ENCODE data around the gene FAM131B.

Gene FAM131B

GRCh38 chr7:143359771-143360353 is 2.7 kb downstream of the FAM131B start:
- no peak for DNase-seq (ENCODE audit: low spot score)

GRCh38 chr7:143358626-143359025 is 3.9 kb downstream of the FAM131B start:
- DNase-seq (ENCODE audit: low spot score), result no peak

DNA sequence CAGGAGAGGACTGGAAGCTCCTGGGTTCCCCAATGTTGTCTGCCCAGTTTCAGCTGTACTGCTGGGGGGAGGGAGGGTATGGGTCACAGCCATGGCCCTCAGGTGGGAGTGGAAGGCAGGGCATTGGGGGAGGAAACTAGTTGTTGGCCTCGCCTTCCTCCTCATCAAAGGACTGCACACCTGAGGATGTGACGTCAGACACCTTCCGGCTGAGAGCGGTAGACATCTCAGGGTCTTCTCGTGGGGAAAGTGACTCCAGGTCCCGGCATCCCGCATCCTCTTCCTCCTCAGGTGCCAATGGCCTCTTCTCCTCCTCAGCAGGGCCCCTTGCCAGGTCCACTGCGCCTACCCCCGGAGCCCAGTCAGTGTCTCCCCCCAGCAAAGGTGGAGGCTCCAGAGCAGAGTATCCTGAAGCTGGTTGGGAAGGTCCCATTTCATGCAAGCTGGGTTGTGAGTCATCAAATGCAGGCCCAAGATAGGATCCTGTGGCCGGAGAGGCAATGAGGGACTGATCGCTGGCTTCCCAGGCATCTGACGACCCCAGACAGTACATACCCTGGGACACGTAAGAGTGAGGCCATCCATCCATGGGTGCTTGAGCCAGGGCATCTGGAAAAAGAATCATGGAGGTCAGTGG is 6.0 kb downstream of the FAM131B start:
- DNase-seq (ENCODE audit: low spot score), result no peak

GRCh38 chr7:143355450-143356385 is 6.8 kb downstream of the FAM131B start:
- DNase-seq (ENCODE audit: low spot score), result no peak

DNA sequence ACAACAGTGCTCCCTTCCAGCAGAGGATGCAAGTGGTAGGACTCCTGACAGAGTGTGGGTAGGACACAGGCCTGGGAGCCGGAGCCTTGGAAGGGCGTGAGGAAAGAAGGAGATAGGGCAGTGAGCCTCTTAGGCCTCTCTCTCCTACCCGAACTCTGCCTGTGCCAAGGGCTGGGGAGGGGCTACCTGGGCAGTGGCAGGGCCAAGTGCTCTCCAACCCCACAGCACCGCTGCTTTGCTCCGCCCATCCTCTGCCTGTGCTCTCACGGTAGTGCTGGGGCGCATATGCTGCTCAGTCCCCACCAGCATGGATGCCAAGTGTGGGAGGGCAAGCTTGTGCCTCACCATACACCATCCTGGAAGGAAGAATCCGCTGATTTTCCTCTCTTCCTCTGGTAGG is 7.5 kb downstream of the FAM131B start:
- no peak for DNase-seq (ENCODE audit: low spot score)

- no peak for DNase-seq (ENCODE audit: low spot score)
Measured at GRCh38 chr7:143354376-143354775, 8.1 kb downstream of the FAM131B start.

DNA sequence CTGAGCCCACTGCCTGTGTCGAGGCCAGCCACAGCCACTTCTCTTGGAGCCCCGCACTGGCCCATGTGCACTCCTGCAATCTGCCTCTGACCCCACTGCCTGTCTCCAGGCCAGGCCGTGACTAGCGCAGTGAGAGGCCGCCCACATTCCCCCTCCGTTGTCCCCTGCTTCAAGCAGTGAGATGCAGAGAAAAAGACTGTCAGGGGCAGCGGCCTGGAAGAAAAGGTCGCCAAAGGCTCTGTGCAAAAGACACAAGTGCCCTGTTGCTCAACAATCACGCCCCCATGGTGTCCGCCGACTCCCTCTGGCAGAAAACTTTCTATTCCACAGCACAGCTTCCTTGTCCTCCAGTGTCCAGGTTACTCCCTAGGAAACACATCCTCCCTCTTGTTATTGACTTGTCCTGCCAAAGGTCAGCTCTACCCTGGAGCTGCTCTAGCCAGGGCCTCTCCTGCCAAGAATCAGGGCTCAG is 9.9 kb downstream of the FAM131B start:
- DNase-seq (ENCODE audit: low spot score), result no peak

- DNase-seq (ENCODE audit: low spot score), result no peak
Measured at GRCh38 chr7:143351574-143351973, 10.9 kb downstream of the FAM131B start.

DNA sequence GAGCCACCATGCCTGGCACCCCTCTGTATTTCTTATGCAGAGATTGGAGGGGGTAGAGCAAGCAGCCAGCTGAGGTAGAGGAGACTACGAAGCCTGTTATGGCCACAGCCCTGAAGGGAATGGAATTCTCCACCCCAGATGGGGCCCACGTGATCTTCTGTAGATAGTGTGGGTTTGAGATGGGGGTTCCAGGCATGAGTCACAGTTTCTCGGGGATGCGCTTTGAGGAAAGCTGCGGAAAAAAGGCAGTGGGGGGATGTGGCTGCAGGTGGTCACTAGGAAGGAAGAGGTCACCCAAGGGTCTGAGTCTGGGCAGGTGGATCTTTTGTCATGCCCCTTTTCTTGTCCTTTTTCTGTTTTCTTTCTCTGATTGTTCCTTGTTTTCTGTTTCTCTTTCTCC is 11.5 kb downstream of the FAM131B start:
- no peak for DNase-seq (ENCODE audit: low spot score)

- no peak for DNase-seq (ENCODE audit: low spot score)
Measured at GRCh38 chr7:143347950-143348349, 14.6 kb downstream of the FAM131B start.

DNA sequence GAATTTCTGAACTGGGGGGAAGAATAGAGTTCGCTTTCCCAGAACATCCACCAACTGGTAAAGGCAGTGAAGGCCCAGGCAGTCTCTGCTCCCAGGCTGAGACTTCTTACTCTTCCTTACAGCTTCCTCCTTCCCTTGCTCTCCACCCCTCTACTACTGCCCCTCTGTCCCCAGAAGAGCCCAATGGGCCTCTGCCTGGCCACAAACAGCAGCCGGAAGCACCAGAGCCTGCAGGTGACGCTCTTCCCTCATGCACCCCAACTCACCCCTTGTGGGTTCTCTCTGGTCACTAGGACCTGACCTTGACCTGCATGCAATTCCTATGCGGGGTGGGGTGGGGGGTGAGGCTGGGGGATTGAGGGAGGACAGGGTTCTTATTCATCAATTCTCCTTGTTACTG is 16.5 kb downstream of the FAM131B start:
- no peak for DNase-seq (ENCODE audit: low spot score)

DNA sequence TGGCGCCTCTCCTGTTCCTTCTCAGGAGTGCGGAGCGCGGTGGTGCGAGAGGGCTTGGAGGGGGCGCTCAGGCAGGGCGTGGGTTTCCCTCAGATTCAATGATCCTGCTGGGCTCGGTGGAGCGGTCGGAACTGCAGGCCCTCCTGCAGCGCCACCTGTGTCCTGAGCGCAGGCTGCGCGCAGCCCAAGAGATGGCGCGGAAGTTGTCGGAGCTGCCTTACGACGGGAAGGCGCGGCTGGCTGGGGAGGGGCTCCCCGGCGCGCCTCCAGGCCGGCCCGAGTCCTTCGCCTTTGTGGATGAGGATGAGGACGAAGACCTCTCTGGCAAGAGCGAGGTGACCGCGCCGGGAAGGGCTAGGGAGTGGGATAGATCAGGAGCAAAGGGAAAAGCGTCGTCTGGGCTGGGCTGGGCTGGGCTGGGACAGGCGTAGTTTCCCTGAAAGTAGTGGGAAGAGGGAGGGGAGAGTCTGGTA is 17.0 kb downstream of the FAM131B start:
- no peak for DNase-seq (ENCODE audit: low spot score)

GRCh38 chr7:143343596-143343995 is 18.9 kb downstream of the FAM131B start:
- DNase-seq (ENCODE audit: low spot score), result no peak

DNA sequence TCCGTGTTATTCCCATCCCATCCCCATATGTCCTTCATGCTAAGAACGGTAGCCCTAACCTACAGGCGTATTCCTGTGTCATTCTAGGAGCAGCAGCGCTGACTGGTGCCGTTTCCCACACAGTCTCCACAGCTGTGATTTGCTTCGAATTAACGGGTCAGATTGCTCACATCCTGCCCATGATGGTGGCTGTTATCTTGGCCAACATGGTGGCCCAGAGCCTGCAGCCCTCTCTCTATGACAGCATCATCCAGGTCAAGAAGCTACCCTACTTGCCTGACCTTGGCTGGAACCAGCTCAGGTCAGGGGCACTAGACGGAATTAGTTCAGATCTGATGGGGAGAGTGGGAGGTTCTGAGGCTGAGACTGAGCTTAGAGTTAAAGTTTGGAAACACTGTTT is 20.7 kb downstream of the FAM131B start:
- DNase-seq (ENCODE audit: low spot score), result no peak

DNA sequence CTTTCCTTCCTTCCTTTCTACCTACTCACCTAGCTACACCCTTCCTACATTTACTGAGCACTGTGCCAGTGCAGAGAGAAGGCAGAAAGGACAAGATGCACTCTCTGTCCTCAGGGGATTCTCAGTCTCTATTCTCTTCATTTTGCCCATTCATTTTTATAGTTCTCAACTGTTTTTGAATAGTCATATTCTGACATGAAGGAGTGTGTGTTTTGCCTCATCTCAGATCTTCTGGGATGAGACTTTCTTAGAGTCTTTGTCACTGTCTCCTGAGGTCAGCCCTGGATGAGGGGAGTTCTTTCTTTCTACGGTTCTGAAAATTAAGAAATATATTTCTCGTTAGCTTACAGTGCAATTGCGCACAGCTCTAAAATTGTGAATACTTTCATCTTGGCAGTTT is 25.3 kb downstream of the FAM131B start:
- no peak for DNase-seq (ENCODE audit: low spot score)

GRCh38 chr7:143334244-143334643 is 28.3 kb downstream of the FAM131B start:
- no peak for DNase-seq (ENCODE audit: low spot score)

GRCh38 chr7:143331179-143331801 is 31.2 kb downstream of the FAM131B start:
- DNase-seq (ENCODE audit: low spot score), result no peak

GRCh38 chr7:143329471-143330170 is 32.9 kb downstream of the FAM131B start:
- DNase-seq (ENCODE audit: low spot score), result no peak

DNA sequence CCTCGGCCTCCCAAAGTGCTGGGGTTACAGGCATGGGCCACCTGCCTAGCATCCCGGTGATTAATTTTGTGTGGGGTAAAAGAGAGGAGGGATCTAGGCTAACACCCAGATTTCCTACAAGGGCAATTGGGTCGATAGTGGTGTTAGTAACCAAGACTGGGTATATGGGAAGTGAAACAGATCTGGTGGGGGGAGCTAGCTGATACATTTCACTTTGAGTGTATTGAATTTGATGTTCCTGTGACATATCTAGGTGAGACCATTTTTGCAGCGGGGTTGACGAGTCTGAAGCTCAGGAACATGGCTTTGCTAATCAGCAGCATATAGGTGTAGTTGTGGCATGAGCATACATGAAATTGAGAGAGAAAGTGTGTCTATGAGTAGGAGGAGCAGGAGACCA is 34.6 kb downstream of the FAM131B start:
- no peak for DNase-seq (ENCODE audit: low spot score)

DNA sequence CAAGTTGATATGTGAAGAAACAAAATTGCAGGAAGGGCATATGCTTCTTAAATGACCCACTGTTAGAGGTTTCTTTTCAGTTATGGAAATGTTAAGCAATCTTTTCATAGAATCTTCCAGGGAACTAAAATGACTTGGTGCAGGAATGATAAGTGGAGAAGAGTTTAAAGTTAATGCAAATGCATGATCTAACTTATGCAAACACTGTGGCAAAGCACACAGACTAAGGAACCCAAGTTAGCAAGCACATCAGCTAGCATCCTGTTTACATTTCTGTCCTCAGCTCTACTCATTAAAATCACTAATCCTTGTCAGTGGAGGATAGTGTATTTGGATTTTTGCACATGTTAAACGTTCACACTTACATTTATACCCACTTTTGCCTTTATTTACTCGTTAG is 37.3 kb downstream of the FAM131B start:
- no peak for DNase-seq (ENCODE audit: low spot score)

DNA sequence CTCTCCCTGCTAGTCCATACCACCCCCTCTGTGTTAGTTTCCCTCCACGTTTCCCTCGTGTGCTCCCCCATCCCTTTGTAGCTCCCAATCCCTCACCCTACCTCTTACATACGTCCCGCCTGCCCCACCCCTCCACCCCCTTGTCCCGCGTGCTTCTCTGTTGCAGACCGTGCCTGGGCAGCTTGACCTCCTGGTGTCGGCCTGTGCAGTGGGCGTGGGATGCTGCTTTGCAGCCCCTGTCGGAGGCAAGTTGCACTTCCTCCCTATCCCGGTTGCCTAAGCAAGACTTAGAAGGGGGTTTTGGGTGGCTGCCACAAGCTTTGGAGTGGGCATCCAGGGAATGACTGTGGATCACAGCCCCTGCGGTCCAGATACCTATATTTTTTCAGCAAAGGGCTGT is 38.9 kb downstream of the FAM131B start:
- no peak for DNase-seq (ENCODE audit: low spot score)
